ENCODE results near the gene SCT.

SCT gene

DNA sequence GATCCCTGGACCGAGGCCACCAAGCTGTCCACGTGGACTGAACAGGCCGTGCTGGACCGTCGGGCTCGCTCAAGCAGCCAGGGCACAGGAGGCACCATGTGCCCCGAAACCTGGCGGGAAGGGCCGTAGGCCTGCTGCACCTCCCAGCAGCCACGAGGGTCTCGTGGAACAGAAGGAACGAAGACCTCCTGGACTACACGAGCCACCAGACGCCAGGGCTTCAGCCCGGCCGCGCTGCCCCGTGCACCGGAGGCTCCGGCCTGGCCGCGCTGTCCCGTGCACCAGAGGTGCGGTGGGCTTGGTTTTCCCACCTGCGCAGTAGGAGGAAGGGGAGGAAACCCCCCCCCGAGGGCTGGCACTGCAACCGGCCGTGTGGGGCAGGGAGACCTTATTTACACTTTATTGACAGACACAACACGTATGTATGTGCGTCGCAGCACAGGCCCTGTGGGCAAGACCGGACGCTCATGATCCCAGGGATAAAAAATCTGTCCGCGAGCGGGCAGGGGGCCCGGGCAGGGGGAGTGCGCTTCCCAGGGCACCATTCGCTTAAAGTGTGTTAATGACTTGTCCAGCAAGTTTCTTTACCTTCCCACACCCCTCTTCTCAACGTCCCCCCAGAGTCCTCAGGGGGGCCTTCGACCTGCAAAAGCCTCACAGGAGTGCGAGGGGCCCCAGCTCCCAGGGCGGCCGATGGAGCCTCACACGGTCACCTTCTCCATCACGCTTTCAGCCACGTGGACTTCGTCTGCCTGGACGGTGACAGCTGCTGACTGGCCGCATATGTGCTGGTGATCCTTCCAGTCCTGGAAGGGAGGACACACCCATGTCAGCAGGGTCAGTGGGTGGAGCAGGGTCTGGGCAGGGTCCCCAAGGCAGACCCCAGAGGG lies 17.1 kb upstream of the SCT start:
- DNase-seq = no peak

GRCh38 chr11:643366-643765 lies 16.4 kb upstream of the SCT start:
- DNase-seq = no peak

DNA sequence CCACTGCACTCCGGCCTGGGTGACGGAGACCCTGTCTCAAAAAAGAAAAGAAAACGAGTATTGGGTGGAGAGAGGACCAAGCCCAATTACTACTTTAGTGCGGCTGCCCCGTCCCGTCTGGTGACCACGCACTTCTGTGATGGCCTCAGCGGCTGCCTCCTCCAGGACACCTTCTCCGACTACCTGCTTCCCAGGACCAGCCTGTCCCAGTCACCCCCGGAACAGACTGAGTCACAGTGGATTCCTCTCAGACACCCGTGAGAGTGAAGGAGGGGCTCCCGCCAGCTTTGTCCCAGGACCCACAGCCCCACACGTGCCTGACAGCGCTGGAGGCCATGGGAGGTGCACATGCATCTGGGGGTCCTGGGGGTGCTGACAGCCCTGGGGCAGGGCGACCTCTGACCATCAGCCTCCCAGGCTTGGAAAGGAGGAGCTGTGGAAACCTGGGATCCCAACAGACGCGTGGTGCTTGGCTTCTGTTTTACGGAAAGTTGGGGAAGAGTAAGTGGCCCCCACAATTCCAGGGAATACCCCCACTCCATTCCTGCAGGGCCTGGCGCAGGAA lies 14.9 kb upstream of the SCT start:
- DNase-seq = no peak

DNA sequence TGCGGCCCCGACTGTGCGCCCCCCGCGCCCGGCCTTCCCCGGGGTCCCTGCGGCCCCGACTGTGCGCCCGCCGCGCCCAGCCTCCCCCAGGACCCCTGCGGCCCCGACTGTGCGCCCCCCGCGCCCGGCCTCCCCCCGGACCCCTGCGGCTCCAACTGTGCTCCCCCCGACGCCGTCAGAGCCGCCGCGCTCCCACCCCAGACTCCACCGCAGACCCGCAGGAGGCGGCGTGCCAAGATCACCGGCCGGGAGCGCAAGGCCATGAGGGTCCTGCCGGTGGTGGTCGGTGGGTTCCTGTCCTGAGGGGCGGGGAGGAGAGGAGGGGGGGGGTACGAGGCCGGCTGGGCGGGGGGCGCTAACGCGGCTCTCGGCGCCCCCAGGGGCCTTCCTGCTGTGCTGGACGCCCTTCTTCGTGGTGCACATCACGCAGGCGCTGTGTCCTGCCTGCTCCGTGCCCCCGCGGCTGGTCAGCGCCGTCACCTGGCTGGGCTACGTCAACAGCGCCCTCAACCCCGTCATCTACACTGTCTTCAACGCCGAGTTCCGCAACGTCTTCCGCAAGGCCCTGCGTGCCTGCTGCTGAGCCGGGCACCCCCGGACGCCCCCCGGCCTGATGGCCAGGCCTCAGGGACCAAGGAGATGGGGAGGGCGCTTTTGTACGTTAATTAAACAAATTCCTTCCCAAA lies 13.2 kb upstream of the SCT start:
- no peak for DNase-seq

- no peak for DNase-seq
Measured at GRCh38 chr11:639332-639955, 12.5 kb upstream of the SCT start.

DNA sequence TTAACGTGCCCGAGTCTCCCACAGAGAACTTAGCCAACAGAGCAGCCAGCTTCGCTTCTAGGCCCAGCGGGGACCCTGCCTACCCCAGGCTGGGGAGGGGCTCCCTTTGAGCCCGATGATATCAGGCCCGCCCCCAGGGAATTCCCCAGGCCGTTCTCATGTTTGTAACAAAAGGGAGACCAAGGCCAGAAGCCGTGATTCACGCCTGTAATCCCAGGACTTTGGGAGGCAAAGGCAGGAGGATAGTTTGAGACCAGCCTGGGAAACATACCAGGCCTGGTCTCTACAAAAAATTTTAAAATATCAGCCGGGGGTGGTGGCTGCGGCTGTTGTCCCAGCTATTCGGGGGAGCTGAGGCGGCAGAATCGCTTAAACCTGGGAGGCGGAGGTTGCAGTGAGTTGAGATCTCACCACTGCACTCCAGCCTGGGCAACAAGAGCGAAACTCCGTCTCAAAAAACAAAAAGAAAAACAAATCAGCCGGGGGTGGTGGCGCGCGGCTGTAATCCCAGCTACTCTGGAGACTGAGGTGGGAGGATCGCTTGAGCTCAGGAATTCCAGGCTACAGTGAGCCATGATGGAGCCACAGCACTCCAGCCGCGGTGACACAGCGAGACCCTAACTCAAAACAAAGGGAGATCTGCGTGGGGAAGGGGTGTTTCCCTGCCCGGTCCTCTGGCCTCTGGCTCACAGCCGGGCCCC lies 11.8 kb upstream of the SCT start:
- no peak for DNase-seq

- DNase-seq = no peak
Measured at GRCh38 chr11:637593-638521, 10.9 kb upstream of the SCT start.

DNA sequence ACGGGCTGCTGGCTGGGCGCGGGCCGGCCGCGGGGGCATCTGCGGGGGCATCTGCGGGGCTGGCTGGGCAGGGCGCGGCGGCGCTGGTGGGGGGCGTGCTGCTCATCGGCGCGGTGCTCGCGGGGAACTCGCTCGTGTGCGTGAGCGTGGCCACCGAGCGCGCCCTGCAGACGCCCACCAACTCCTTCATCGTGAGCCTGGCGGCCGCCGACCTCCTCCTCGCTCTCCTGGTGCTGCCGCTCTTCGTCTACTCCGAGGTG lies 10.3 kb upstream of the SCT start:
- no peak for DNase-seq

DNA sequence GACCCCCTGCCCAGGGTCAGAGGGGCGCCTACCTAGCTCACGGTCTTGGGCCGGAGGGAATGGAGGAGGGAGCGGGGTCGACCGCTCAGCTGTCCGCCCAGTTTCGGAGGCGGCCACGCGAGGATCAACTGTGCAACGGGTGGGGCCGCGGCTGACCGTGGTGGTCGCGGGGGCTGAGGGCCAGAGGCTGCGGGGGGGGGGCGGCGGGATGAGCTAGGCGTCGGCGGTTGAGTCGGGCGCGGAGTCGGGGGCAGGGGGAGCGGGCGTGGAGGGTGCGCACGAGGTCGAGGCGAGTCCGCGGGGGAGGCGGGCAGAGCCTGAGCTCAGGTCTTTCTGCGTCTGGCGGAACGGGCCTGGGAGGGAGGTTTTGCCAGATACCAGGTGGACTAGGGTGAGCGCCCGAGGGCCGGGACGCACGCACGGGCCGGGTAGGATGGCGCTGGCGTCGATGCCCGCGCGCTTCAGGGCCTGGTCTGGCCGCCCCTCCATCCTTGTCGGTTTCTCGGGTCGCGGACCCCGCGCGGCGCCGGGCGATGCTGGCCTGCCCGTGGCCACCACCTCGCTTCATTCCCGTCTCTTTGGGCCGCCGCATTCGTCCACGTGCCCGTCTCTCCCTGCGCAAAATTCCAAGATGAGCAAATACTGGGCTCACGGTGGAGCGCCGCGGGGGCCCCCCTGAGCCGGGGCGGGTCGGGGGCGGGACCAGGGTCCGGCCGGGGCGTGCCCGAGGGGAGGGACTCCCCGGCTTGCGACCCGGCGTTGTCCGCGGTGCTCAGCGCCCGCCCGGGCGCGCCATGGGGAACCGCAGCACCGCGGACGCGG lies 9.7 kb upstream of the SCT start, which contains the start of gene DRD4:
Gene DRD4 (plus strand): TSS at position 759 of the 822 bp plus-strand sequence. CDS start 36 bp downstream, at position 795.
- no peak for DNase-seq

- DNase-seq = no peak
Measured at GRCh38 chr11:635945-636510, 9.0 kb upstream of the SCT start.

DNA sequence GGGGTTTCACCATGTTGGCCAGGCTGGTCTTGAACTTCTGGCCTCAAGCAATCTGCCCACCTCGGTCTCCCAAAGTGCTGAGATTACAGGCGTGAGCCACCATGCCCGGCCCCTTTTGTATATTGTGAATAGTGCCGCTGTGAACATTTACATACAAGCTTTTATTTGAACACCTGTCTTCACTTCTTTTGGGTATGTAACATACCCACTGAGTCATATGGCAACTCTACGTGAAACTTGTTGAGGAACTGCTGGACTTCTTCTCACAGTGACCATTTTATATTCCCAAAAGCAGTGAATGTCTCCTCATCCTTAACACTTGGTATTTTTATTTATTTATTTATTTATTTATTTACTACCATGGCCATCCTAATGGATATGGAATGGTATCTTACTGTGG lies 3.9 kb upstream of the SCT start:
- DNase-seq = no peak

- DNase-seq = no peak
Measured at GRCh38 chr11:629237-629583, 2.2 kb upstream of the SCT start.

- DNase-seq = no peak
Measured at GRCh38 chr11:628056-628455, 1.1 kb upstream of the SCT start.

DNA sequence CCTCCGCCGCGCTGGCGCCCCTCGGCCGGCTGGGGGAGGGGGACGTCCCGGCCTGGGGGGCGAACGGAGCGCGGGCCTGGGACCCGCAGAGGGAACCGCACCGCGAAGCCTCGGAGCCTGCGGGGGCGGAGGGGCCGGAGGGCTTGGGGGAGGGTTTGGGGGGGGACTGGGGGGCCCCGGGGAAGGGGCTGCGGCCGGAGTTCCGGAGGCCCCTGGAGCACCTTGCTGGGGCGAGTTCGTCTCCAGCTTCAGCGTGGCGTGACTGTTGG lies 261 bp upstream of the SCT start:
- DNase-seq = no peak

DNA sequence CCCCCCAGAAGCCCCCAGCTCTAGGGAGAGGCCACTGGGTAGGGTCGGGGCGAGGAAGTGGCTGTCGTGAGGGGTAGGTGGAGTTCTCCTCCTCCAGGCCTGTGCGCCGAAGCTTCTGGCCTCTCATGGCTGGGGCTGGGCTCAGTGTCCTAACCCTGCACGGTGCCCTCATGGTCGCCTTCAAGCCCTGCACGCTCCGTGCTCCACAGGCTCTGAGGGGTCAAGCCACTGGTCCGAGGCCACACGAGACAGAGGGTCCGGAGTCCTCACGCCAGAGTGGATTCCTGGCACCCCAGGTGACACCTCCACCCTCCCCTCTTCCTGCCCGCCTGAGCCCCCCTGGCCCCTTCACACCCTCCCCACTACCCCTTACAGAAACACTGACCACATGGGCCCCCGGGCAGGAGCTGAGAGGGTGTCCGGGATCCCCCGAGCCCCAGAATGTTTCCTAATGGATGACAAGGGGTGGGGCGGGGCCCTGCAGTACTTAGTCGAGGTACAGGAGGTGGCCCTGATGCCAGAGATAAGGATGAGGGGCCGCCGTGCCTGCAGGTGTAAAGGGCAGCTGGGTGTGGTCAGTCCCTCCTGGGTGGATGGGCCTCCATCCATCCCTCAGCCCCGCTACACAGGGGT lies 1.2 kb downstream of the SCT start:
- no peak for DNase-seq

DNA sequence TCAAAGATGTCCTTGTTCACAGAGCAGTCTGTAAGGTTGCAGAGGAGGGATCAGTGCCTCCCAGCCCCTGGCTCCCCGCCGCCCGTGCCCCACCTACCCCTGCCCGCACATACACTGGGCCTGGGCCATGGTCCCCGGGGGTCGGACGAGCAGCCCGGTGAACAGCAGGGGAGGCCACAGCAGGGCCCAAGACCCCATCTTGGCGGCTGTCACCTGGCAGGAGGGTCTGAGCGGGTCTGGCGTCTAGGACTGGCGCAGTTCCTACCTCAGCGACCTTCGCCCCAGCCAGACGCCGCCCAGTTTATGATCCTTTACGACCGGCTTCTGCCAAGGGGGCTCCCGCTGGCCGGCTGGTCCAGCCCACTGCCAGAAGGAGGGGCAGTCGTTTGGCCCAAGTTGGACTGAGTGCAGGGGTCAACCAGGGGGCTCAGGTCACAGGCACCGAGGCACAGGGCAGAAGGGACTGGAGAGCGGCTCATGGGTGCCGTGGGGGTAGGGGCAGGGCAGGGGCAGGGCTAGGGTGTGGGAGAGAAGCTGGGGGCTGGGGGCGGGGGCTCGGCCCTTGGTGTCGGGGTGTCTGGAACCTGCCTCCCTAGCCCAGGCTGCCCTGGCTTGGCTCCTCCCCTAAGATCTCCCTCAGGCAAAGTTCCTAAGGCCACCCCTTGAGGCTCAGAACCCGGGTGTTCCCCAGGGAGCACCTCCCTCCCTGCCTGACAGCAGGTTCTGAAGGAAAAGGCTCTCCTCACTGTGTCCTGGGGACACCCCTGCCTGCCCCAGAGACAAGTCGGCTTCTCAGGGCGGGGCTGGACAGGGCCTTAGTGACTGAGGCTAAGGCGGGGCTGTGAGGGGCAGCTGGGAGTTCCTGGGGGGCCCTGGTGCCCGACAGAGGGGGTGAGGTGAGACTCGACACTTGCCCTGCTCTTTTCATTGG lies 2.0 kb downstream of the SCT start, which contains the start of gene CDHR5:
Gene CDHR5 (minus strand): TSS at position 251 of the 931 bp plus-strand sequence. CDS start 53 bp downstream, at position 198.
- no peak for DNase-seq

GRCh38 chr11:623999-624704 lies 2.8 kb downstream of the SCT start:
- DNase-seq = no peak

DNA sequence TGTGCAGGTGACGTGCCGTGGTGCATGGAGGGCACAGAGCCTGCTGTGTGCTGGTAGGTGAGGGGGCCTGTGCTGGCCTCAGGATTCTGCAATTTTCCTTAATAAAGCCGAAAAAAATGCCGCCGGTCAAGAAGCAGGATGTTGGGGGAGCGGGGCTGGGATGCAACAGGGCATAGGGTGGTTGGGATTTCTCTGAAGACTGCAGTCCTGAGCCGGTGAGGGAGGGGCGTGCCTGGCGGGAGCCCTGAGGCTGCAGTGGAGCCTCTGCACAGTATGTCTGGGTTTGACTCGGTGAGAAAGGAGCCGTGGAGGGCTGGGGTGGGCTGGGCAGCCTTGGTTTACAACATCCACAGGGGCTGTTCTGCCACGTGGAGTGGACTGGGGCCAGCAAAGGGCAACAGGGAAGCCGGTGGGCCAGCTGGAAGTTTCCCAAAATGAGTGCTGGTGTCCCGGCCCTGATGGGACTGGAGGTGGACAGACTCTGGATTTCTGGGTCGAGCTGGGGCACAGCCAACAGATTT lies 3.6 kb downstream of the SCT start:
- DNase-seq = no peak
